ENCODE results near the gene ATXN7.

DNA sequence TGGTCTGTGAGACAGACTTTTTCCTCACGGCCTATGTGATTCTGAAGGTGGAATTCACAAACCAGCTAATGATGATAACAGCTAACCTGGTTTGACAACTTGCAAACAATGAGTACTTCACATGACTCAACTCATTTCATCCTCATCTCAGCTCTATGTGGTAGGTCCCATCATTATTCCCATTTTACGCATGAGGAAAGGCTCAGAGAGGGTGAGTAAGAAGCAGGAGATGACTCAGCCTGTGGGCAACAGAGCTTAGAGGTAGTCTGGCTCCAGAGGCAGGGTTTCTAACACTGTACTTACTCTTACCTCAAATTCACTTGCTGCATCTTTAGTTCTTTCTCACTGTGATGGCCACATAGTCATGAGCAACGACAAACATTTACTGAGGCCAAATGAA lies 185.5 kb downstream of the ATXN7 start:
- no peak for TF ChIP-seq CTCF (conservative IDR thresholded peaks at IDR 0.05; ENCODE audit: low read depth, low read length)
- no peak for TF ChIP-seq EZH2 (IDR thresholded peaks at IDR 0.05; ENCODE audit: low read length, unreplicated experiment)
